BLaER1 (cell line): ENCODE results near the gene CYTH4.
"Not testable (repeated sequence)": the region's sequence is repeated elsewhere in the genome, so short reads cannot be mapped to it uniquely, and the experiment has no call there.

Experiments used
- H3K27ac ChIP-seq: shearing (Covaris generic); formaldehyde crosslinking; 2 replicates; pipeline ENCODE4 v1.8.1; 2022
- H3K27me3 ChIP-seq: shearing (Covaris generic); formaldehyde crosslinking; 2 replicates; pipeline ENCODE4 v1.8.1; 2022
- H3K36me3 ChIP-seq: shearing (Covaris generic); formaldehyde crosslinking; 2 replicates; pipeline ENCODE4 v1.8.1; 2022
- H3K4me1 ChIP-seq: shearing (Covaris generic); formaldehyde crosslinking; 2 replicates; pipeline ENCODE4 v1.8.1; 2022
- H3K4me2 ChIP-seq: shearing (Covaris generic); formaldehyde crosslinking; 2 replicates; pipeline ENCODE4 v1.8.1; 2022
- H3K4me3 ChIP-seq: shearing (Covaris generic); formaldehyde crosslinking; 2 replicates; pipeline ENCODE4 v1.8.1; 2022
- H3K9ac ChIP-seq: shearing (Covaris generic); formaldehyde crosslinking; 2 replicates; pipeline ENCODE4 v1.8.1; 2022
- H3K9me3 ChIP-seq: shearing (Covaris generic); formaldehyde crosslinking; 2 replicates; pipeline ENCODE4 v1.8.1; 2022
- H4K20me1 ChIP-seq: shearing (Covaris generic); formaldehyde crosslinking; 2 replicates; pipeline ENCODE4 v1.8.1; 2022
- Cebpa-rat ChIP-seq: shearing (Covaris generic); IDR thresholded peaks from 2 replicates; pipeline ENCODE4 v1.8.1; 2022

Gene CYTH4

DNA sequence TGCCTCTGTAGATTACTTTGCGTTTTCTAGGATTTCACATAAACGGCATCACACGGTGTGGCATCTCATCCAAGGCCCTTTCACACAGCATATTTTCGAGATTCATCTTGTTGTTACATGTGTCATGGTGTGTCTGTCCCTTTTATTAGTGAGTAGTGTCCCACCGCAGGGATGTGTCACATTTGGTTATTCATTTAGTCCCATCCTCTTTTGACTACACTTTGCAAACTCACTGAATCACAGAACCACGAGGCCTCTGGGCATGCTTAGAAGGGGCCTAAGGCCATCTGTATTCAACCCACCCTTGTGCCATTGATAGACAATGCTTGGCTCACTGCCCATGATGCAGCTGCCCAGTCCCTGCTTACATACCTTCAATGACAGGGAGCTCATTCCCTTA is 34.1 kb upstream of the CYTH4 start:
- no peak overlapping the region for H3K9ac ChIP-seq
- H3K27ac ChIP-seq: no peak overlapping the region
- TF ChIP-seq Cebpa-rat: no peak

DNA sequence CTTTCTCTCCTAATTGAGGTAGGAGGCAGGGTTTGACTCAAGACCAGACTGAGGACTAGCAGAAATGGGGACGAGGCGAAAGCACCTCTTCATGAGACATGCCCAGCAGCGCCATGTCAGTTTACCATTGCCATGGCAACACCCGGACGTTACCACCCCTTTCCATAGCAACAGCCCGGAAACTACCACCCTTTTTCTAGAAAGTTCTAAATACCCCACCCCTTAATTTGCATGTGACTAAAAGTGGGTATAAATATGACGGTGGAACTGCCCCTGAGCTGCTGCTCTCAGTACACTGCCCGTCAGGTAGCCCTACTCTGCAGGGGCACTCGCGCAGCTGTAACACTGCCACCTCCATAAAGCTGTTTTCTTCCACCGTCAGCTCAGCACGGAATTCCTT is 32.3 kb upstream of the CYTH4 start:
- H3K9ac ChIP-seq: no peak overlapping the region
- no peak overlapping the region for H3K4me2 ChIP-seq
- TF ChIP-seq Cebpa-rat: no peak
- H3K36me3 ChIP-seq: no peaks in the 10 kb centered on the region
- no peak overlapping the region for H3K4me3 ChIP-seq
- H3K27ac ChIP-seq: no peak overlapping the region
- H3K9me3 ChIP-seq: no peaks in the 10 kb centered on the region
- no peaks in the 10 kb centered on the region for H3K27me3 ChIP-seq
- H4K20me1 ChIP-seq: no peaks in the 10 kb centered on the region
- peaks cover 20% of the 10 kb centered on the region for H3K4me1 ChIP-seq

More for the DNA sequence above, 34.1 kb upstream of the CYTH4 start:
- H3K36me3 ChIP-seq: no peaks in the 10 kb centered on the region
- no peaks in the 10 kb centered on the region for H3K27me3 ChIP-seq
- no peak overlapping the region for H3K4me3 ChIP-seq
- H3K4me1 ChIP-seq: peaks cover 25% of the 10 kb centered on the region
- H3K4me2 ChIP-seq: no peak overlapping the region
- no peaks in the 10 kb centered on the region for H4K20me1 ChIP-seq
- H3K9me3 ChIP-seq: no peaks in the 10 kb centered on the region

DNA sequence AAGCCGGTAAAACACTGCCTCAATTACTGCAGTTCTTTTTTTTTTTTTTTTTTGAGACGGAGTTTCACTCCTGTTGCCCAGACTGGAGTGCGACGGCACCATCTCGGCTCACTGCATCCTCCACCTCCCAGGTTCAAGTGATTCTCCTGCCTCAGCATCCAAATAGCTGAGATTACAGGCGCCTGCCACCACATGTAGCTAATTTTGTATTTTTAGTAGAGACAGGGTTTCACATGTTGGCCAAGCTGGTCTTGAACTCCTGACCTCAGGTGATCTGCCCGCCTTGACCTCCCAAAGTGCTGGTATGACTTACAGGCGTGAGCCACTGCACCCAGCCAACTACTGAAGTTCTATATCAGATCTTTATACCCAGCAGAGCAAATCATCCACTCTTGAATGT is 30.5 kb upstream of the CYTH4 start:
- H3K27ac ChIP-seq, H3K4me3 ChIP-seq, H3K27me3 ChIP-seq, H3K36me3 ChIP-seq, H4K20me1 ChIP-seq, H3K9me3 ChIP-seq, H3K9ac ChIP-seq, H3K4me2 ChIP-seq: not testable (repeated sequence)
- H3K4me1 ChIP-seq: peaks cover 19% of the 10 kb centered on the region

DNA sequence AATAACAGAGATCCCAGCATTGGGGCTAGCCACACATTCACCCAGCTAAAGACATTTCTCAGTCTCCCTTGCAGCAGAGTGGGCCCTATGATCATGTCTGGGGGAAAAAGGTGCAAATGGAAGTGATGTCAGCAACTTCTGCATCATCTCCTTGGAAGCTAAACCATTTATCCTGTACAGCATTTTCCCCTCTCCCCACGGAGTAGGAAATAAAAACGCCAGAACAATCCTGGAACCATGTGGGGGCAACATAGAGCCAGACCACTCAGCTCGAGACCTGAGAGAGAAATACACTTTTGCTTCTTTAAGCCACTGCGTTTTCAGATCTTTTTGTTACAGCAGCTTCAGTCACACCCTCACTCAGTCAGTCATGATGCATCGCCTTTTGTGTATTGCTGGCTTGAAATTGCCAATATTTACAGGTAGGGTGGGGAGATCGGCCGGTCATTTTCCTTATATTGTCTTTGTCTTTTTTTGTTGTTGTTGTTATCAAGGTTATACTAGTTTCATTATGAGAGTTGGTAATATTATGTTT is 29.1 kb upstream of the CYTH4 start:
- Histone ChIP-seq H3K9ac (no peak overlapping the region), H3K9me3 (no peaks in the 10 kb centered on the region), H3K4me2 (no peak overlapping the region), H3K36me3 (no peaks in the 10 kb centered on the region), H4K20me1 (no peaks in the 10 kb centered on the region), H3K27me3 (no peaks in the 10 kb centered on the region), H3K4me3 (no peak overlapping the region), H3K27ac (no peak overlapping the region), H3K4me1 (peaks cover 19% of the 10 kb centered on the region)
- TF ChIP-seq Cebpa-rat: no peak

DNA sequence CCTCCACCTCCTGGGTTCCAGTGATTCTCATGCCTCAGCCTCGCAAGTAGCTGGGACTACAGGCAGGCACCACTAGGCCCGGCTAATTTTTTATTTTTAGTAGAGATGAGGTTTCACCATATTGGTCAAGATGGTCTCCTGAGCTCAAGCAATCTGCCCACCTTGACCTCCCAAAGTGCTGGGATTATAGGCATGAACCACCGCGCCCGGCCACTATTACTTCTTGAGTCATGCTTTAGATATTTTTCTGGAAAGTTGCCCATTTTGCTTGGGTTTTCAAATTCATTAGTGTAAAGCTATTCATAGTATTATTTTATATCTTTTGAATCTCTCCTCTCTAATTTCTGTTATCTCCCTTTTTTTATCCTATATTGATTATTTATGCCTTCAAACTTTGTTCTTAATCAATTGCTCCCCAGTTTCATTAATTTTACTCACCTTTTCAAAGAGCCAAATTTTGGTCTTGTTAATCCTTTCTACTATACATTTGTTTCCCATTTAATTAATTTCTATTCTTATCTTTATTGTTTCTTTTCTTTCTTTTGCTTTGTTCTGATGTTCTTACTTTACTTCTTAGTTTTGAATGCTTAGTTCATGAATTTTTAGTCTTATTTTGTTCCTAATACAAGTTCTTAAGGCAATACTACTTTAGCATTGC is 28.0 kb upstream of the CYTH4 start:
- H3K4me1 ChIP-seq: peaks cover 27% of the 10 kb centered on the region
- H3K4me2 ChIP-seq: no peak overlapping the region
- H3K4me3 ChIP-seq: no peak overlapping the region
- H3K27ac ChIP-seq: no peak overlapping the region
- no peaks in the 10 kb centered on the region for H3K27me3 ChIP-seq
- TF ChIP-seq Cebpa-rat: no peak
- H3K36me3 ChIP-seq: no peaks in the 10 kb centered on the region
- no peak overlapping the region for H3K9ac ChIP-seq
- no peaks in the 10 kb centered on the region for H3K9me3 ChIP-seq
- H4K20me1 ChIP-seq: no peaks in the 10 kb centered on the region

DNA sequence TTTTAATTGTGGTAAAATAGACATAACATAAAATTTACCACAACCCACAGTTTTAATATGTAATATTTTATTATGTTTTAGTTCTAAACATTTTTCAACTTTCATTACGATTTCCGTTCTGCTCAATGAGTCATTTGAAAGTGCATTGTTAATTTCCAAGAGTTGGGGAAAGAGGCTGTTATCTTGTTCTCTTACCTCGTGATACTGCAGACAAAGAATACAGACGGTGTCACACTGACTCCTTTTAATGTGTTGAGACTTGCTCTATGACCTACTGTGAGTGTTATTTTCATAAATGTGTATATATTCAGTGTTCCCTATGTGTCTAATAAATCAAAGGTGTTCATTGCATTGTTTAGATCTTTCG is 27.5 kb upstream of the CYTH4 start:
- H3K4me1 ChIP-seq: peaks cover 32% of the 10 kb centered on the region
- H3K4me3 ChIP-seq: no peak overlapping the region
- no peaks in the 10 kb centered on the region for H3K36me3 ChIP-seq
- no peaks in the 10 kb centered on the region for H4K20me1 ChIP-seq
- TF ChIP-seq Cebpa-rat: no peak
- H3K27ac ChIP-seq: no peak overlapping the region
- H3K9me3 ChIP-seq: no peaks in the 10 kb centered on the region
- H3K4me2 ChIP-seq: no peak overlapping the region
- no peak overlapping the region for H3K9ac ChIP-seq
- no peaks in the 10 kb centered on the region for H3K27me3 ChIP-seq

DNA sequence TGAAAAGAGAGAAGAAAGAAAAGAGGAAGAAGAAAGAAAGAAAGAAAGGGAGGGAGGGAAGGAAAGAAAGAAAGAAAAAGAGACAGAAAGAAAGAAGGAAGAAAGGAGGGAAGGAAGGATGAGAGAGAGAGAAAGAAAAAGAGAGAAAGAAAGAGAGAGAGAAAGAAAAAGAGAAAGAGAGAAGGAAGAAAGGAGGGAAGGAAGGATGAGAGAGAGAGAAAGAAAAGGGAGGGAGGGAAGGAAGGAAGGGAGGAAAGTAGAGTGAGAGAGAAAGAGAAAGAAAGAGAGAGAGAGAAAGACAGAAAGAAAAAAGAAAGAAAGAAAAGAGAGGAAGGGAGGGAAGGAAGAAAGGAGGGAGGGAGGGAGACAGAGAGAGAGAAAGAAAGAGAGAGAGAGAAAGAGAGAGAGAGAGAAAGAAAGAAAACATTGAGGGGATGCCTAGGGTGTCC is 26.7 kb upstream of the CYTH4 start:
- no peaks in the 10 kb centered on the region for H4K20me1 ChIP-seq

DNA sequence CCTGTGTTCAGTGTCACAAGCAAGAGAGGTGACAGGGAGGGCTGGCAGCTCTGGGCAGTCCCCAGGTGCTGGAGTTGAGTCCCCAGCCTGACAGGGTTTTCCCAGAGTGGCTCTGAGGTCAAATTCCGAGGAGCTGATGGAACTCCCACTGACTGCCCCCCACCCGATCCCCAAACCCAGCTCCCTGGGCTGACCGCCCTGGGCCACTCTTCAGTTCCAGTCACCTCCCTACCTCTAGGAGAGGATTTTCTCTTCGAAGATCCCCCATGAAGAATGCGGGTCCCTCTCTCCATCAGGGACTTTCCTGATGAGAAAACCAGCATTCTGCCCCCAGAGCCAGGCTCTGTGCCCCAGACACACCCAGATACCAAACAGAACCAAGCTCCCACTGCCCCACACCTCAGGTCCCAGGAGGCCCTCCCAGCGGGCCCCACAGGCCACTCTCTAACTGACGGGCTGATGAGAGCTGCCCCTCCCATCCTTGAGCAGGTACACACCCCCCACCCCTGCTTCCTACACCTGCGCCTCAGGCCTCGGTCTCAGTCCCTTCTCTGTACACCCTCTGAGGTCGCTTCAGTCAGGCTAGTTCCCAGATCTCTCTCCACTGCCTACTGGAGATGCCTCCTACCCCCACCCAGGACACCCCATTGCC is 26.1 kb upstream of the CYTH4 start:
- H3K4me2 ChIP-seq: no peak overlapping the region

More for the DNA sequence above, 26.7 kb upstream of the CYTH4 start:
- Histone ChIP-seq H3K9ac (no peak overlapping the region), H3K4me2 (no peak overlapping the region), H3K4me1 (peaks cover 39% of the 10 kb centered on the region), H3K27me3 (no peaks in the 10 kb centered on the region), H3K9me3 (no peaks in the 10 kb centered on the region), H3K4me3 (no peak overlapping the region), H3K36me3 (no peaks in the 10 kb centered on the region), H3K27ac (no peak overlapping the region)
- TF ChIP-seq Cebpa-rat: no peak

DNA sequence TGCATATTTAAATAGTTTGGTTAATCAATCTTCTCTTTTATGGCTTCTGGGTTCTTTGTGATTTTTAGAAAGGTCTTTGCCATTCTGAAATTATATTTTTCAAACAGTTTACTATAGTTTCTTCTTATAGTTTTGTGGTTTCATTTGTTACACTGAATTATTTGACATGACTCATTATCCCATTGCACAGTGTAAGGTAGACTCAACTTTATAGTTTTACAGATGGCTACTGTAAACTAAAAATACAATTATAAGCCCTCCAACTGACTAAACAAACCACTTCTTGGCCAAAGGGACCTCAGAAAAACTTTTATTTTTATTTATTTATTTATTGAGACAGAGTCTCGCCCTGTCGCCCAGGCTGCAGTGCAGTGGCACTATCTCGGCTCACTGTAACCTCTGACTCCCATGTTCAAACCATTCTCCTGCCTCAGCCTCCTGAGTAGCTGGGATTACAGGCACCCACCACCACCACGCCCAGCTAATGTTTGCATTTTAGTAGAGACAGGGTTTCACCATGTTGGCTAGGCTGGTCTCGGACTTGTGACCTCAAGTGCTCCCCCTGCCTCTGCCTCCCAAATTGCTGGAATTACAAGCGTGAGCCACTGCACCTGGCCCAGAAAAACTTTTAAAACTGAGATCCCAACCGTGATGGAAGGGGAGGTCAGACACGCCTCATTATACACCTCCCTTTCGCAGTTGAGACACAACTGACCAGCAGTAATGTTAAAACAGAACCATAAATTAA is 24.1 kb upstream of the CYTH4 start:
- H3K4me1 ChIP-seq: peaks cover 47% of the 10 kb centered on the region
- H3K36me3 ChIP-seq: no peaks in the 10 kb centered on the region
- H3K4me3 ChIP-seq: no peak overlapping the region
- H3K27me3 ChIP-seq: no peaks in the 10 kb centered on the region
- no peak for TF ChIP-seq Cebpa-rat
- no peaks in the 10 kb centered on the region for H4K20me1 ChIP-seq
- H3K9ac ChIP-seq: no peak overlapping the region
- H3K4me2 ChIP-seq: no peak overlapping the region
- no peak overlapping the region for H3K27ac ChIP-seq
- no peaks in the 10 kb centered on the region for H3K9me3 ChIP-seq

More for the DNA sequence above, 26.1 kb upstream of the CYTH4 start:
- Histone ChIP-seq H3K4me3 (no peak overlapping the region), H3K4me1 (peaks cover 45% of the 10 kb centered on the region), H3K36me3 (no peaks in the 10 kb centered on the region), H3K27me3 (no peaks in the 10 kb centered on the region), H3K27ac (no peak overlapping the region), H3K9me3 (no peaks in the 10 kb centered on the region), H3K9ac (no peak overlapping the region), H4K20me1 (no peaks in the 10 kb centered on the region)
- no peak for TF ChIP-seq Cebpa-rat
